Astrocyte (in vitro differentiated cells and primary cell): ENCODE data around the gene ARMC9. TPM values are rescaled to one million over a fixed set of nuclear protein-coding genes. Genes with fewer than 3 reads are reported as not detected.

ENCODE experiments used
- DNase-seq: peaks from one replicate; pipeline ENCODE4 v3.0.0-alpha.2; 2010; ENCODE audit warnings: low read depth
- FAIRE-seq: peaks from 2 replicates; lab custom pipeline; 2011; peaks lifted over from hg19 to GRCh38; lab: Jason Lieb, UNC
- H2AFZ ChIP-seq: 2 replicates; pipeline ENCODE4 v1.6.0; 2012; ENCODE audit warnings: low read depth, low read length, inconsistent platforms
- H3K27ac ChIP-seq: 2 replicates; pipeline ENCODE4 v1.5.1; 2011; ENCODE audit warnings: low read depth, low read length, inconsistent platforms
- H3K27me3 ChIP-seq: 2 replicates; pipeline ENCODE4 v1.6.0; 2011; ENCODE audit warnings: low read length, inconsistent platforms; ENCODE audit not compliant: insufficient read depth
- H3K36me3 ChIP-seq: 2 replicates; pipeline ENCODE4 v1.5.1; 2011; ENCODE audit warnings: low read length, inconsistent platforms; ENCODE audit not compliant: insufficient read depth
- H3K4me1 ChIP-seq: 2 replicates; pipeline ENCODE4 v1.5.1; 2011; ENCODE audit warnings: low read length, inconsistent platforms; ENCODE audit not compliant: insufficient read depth
- H3K4me2 ChIP-seq: 2 replicates; pipeline ENCODE4 v1.6.0; 2012; ENCODE audit warnings: low read length, inconsistent platforms
- H3K4me3 ChIP-seq: 2 replicates; pipeline ENCODE4 v1.5.1; 2011; ENCODE audit warnings: low read depth, mild to moderate bottlenecking, low read length, inconsistent platforms; ENCODE audit not compliant: insufficient read depth
- H3K79me2 ChIP-seq: 2 replicates; pipeline ENCODE4 v1.6.0; 2012; ENCODE audit warnings: mild to moderate bottlenecking, low read length, inconsistent platforms; ENCODE audit not compliant: insufficient read depth
- H3K9ac ChIP-seq: 2 replicates; pipeline ENCODE4 v1.6.0; 2012; ENCODE audit warnings: mild to moderate bottlenecking, low read length, inconsistent platforms
- H3K9me3 ChIP-seq: 2 replicates; pipeline ENCODE4 v1.5.1; 2012; ENCODE audit warnings: low read depth, mild to moderate bottlenecking, low read length, inconsistent platforms; ENCODE audit not compliant: insufficient read depth
- H4K20me1 ChIP-seq: 2 replicates; pipeline ENCODE4 v1.6.0; 2012; ENCODE audit warnings: low read length, inconsistent platforms; ENCODE audit not compliant: insufficient read depth
- H3K27ac Mint-ChIP-seq: one replicate; pipeline ENCODE4 v1.8.0; 2021; ENCODE audit warnings: mild to moderate bottlenecking, mixed read lengths; ENCODE audit not compliant: unreplicated experiment
- H3K27me3 Mint-ChIP-seq: one replicate; pipeline ENCODE4 v1.8.0; 2021; ENCODE audit warnings: low read depth, mixed read lengths; ENCODE audit not compliant: unreplicated experiment
- H3K36me3 Mint-ChIP-seq: one replicate; pipeline ENCODE4 v1.8.0; 2021; ENCODE audit warnings: low read depth, mixed read lengths; ENCODE audit not compliant: unreplicated experiment
- H3K4me1 Mint-ChIP-seq: one replicate; pipeline ENCODE4 v1.8.0; 2021; ENCODE audit warnings: low read depth, mixed read lengths; ENCODE audit not compliant: unreplicated experiment
- H3K4me3 Mint-ChIP-seq: one replicate; pipeline ENCODE4 v1.8.0; 2021; ENCODE audit warnings: mild to moderate bottlenecking, moderate library complexity, mixed read lengths; ENCODE audit not compliant: unreplicated experiment
- H3K9me3 Mint-ChIP-seq: one replicate; pipeline ENCODE4 v1.8.0; 2021; ENCODE audit warnings: mild to moderate bottlenecking, mixed read lengths; ENCODE audit not compliant: unreplicated experiment
- EZH2 ChIP-seq: IDR thresholded peaks from 2 replicates; pipeline ENCODE4 v1.6.1; 2012; ENCODE audit warnings: mild to moderate bottlenecking, low read length, inconsistent platforms; ENCODE audit not compliant: insufficient read depth
- total RNA-seq: library from RNA; stranded (reverse); gene quantifications from 2 replicates; pipeline ENCODE4 v1.2.1, GENCODE V29; 2021
- TF ChIP-seq, protein P1 (sequence below): IDR thresholded peaks from 2 replicates; pipeline ENCODE4 v1.5.1; 2011; ENCODE audit warnings: low read depth, mild to moderate bottlenecking, inconsistent platforms, low read length, moderate library complexity; ENCODE audit not compliant: insufficient read depth

The ARMC9 gene
- total RNA-seq, 1 donor from 2014 or later = 52.4 TPM

DNA sequence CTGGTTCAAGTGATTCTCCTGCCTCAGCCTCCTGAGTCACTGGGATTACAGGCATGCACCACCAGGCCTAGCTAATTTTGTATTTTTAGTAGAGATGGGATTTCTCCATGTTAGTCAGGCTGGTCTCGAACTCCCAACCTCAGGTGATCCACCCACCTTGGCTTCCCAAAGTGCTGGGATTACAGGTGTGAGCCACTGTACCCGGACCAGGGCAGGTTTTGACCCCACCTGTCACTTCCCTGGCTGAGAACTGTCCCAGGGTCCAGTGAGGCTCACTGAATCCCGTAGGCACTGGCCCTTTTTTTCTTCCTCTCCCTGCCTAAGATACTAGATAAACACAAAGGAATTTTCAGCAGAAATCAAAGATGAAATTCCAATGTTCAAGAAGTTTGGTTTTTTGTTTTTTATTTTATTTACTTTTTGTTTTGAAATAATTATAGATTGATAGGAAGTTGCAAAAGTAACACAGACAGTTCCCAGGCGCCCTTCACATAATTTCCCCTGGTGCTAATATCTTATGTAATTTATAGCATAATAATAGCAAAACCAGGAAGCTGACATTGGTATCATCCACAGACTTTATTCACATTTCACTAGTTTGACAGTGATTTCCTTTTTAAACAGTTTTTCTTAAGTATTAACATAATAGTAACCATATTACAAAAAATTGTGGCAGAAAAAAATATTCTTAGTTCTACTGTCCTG, 144.7 kb downstream of the ARMC9 start:
- Mint-ChIP-seq H3K4me1 (peaks cover 3% of the 10 kb centered on the region), H3K36me3 (peaks cover 16% of the 10 kb centered on the region), H3K9me3 (no peaks in the 10 kb centered on the region), H3K4me3 (no peak overlapping the region), H3K27me3 (no peaks in the 10 kb centered on the region), H3K27ac (no peak overlapping the region)
- Histone ChIP-seq H2AFZ (no peak overlapping the region), H3K9ac (no peak overlapping the region), H3K4me1 (no peaks in the 10 kb centered on the region), H3K4me3 (no peak overlapping the region), H3K9me3 (no peaks in the 10 kb centered on the region), H3K4me2 (no peak overlapping the region), H3K36me3 (no peaks in the 10 kb centered on the region), H4K20me1 (no peaks in the 10 kb centered on the region), H3K27me3 (no peaks in the 10 kb centered on the region), H3K79me2 (no peaks in the 10 kb centered on the region), H3K27ac (no peak overlapping the region)
- no peak for DNase-seq
- no peak for FAIRE-seq
- TF ChIP-seq, protein P1, sequence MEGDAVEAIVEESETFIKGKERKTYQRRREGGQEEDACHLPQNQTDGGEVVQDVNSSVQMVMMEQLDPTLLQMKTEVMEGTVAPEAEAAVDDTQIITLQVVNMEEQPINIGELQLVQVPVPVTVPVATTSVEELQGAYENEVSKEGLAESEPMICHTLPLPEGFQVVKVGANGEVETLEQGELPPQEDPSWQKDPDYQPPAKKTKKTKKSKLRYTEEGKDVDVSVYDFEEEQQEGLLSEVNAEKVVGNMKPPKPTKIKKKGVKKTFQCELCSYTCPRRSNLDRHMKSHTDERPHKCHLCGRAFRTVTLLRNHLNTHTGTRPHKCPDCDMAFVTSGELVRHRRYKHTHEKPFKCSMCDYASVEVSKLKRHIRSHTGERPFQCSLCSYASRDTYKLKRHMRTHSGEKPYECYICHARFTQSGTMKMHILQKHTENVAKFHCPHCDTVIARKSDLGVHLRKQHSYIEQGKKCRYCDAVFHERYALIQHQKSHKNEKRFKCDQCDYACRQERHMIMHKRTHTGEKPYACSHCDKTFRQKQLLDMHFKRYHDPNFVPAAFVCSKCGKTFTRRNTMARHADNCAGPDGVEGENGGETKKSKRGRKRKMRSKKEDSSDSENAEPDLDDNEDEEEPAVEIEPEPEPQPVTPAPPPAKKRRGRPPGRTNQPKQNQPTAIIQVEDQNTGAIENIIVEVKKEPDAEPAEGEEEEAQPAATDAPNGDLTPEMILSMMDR = no peak
- no peak for TF ChIP-seq EZH2

GRCh38 chr2:231343988-231344387, 145.6 kb downstream of the ARMC9 start:
- no peak overlapping the region for H3K27ac Mint-ChIP-seq
- H3K4me1 Mint-ChIP-seq = peaks cover 8% of the 10 kb centered on the region
- Histone ChIP-seq H3K4me2 (no peak overlapping the region), H3K9me3 (no peaks in the 10 kb centered on the region), H3K27ac (no peak overlapping the region), H3K36me3 (no peaks in the 10 kb centered on the region), H3K4me1 (no peaks in the 10 kb centered on the region), H3K27me3 (no peaks in the 10 kb centered on the region), H3K79me2 (no peaks in the 10 kb centered on the region), H3K9ac (no peak overlapping the region), H4K20me1 (no peaks in the 10 kb centered on the region), H2AFZ (no peak overlapping the region), H3K4me3 (no peak overlapping the region)
- no peaks in the 10 kb centered on the region for H3K27me3 Mint-ChIP-seq
- DNase-seq = no peak
- FAIRE-seq = no peak
- peaks cover 19% of the 10 kb centered on the region for H3K36me3 Mint-ChIP-seq
- no peaks in the 10 kb centered on the region for H3K9me3 Mint-ChIP-seq
- TF ChIP-seq, protein P1 = no peak
- TF ChIP-seq EZH2 = no peak
- no peak overlapping the region for H3K4me3 Mint-ChIP-seq

GRCh38 chr2:231344851-231345250, 146.4 kb downstream of the ARMC9 start:
- no peaks in the 10 kb centered on the region for H3K27me3 Mint-ChIP-seq
- Histone ChIP-seq H3K4me2 (no peak overlapping the region), H3K9ac (no peak overlapping the region), H2AFZ (no peak overlapping the region), H3K4me3 (no peak overlapping the region), H3K4me1 (no peaks in the 10 kb centered on the region), H3K27me3 (no peaks in the 10 kb centered on the region), H3K9me3 (no peaks in the 10 kb centered on the region), H3K36me3 (no peaks in the 10 kb centered on the region), H3K27ac (no peak overlapping the region), H4K20me1 (no peaks in the 10 kb centered on the region), H3K79me2 (no peaks in the 10 kb centered on the region)
- H3K4me3 Mint-ChIP-seq = no peak overlapping the region
- H3K36me3 Mint-ChIP-seq = peaks cover 19% of the 10 kb centered on the region
- no peak for DNase-seq
- no peak for FAIRE-seq
- TF ChIP-seq, protein P1 = no peak
- no peak overlapping the region for H3K27ac Mint-ChIP-seq
- no peaks in the 10 kb centered on the region for H3K9me3 Mint-ChIP-seq
- H3K4me1 Mint-ChIP-seq = peaks cover 11% of the 10 kb centered on the region
